PFSK-1 (cell line): ENCODE results near the gene FSTL4.

Source experiments
- FOXP2 ChIP-seq: optimal IDR thresholded peaks from 2 replicates; pipeline ENCODE3; 2011; ENCODE audit warnings: borderline replicate concordance, control low read depth, inconsistent platforms; ENCODE audit not compliant: insufficient read depth; ENCODE audit errors: extremely low read length, extremely low read depth
- POLR2AphosphoS5 ChIP-seq: IDR thresholded peaks from 2 replicates; pipeline ENCODE4 v1.6.1; 2012; ENCODE audit warnings: low read depth, mild to moderate bottlenecking, control low read depth, low read length, moderate library complexity
- REST ChIP-seq, 2 experiments: IDR thresholded peaks; 2 replicates each; pipeline versions ENCODE4 v1.6.1 to v1.8.0; 2011 to 2012; ENCODE audit warnings: low read depth in 2 of 2, low read length in 2 of 2, control low read depth in 1 of 2, inconsistent platforms in 1 of 2, mild to moderate bottlenecking in 1 of 2, moderate library complexity in 1 of 2; ENCODE audit not compliant: insufficient read depth in 1 of 2
- SIN3A ChIP-seq: IDR thresholded peaks from 2 replicates; pipeline ENCODE4 v1.6.1; 2012; ENCODE audit warnings: mild to moderate bottlenecking, low read length, moderate library complexity, borderline replicate concordance; ENCODE audit not compliant: insufficient read depth
- TAF1 ChIP-seq: IDR thresholded peaks from 2 replicates; pipeline ENCODE4 v1.6.1; 2012; ENCODE audit warnings: low read length, control low read depth, borderline replicate concordance; ENCODE audit not compliant: insufficient read depth

Gene FSTL4

GRCh38 chr5:133386662-133387061 is 225.7 kb downstream of the FSTL4 start:
- TF ChIP-seq TAF1 (no peak), FOXP2 (no peak), REST (IDR thresholded peaks at IDR 0.05; ENCODE audit: insufficient read depth in 1 of 2, low read depth in 2 of 2, low read length in 2 of 2) (no peak)

- TF ChIP-seq FOXP2, result no peak
Measured at GRCh38 chr5:133385346-133385745, 227.0 kb downstream of the FSTL4 start.

- TF ChIP-seq SIN3A, result no peak
- no peak for TF ChIP-seq REST (IDR thresholded peaks at IDR 0.05; ENCODE audit: insufficient read depth in 1 of 2, low read depth in 2 of 2, low read length in 2 of 2)
- TF ChIP-seq FOXP2, result no peak
- no peak for TF ChIP-seq POLR2AphosphoS5
- TF ChIP-seq TAF1, result no peak
Measured at GRCh38 chr5:133384903-133385302, 227.4 kb downstream of the FSTL4 start.

GRCh38 chr5:133384120-133384855 is 228.1 kb downstream of the FSTL4 start:
- TF ChIP-seq FOXP2, result no peak
- TF ChIP-seq REST (IDR thresholded peaks at IDR 0.05; ENCODE audit: insufficient read depth in 1 of 2, low read depth in 2 of 2, low read length in 2 of 2), result no peak
- no peak for TF ChIP-seq SIN3A
- no peak for TF ChIP-seq POLR2AphosphoS5
- TF ChIP-seq TAF1, result no peak

GRCh38 chr5:133383580-133383939 is 228.8 kb downstream of the FSTL4 start:
- TF ChIP-seq SIN3A (no peak), FOXP2 (no peak), TAF1 (no peak), REST (IDR thresholded peaks at IDR 0.05; ENCODE audit: insufficient read depth in 1 of 2, low read depth in 2 of 2, low read length in 2 of 2) (no peak)
